GM18867 (cell line): ENCODE data around the gene NPHP1.
"Not testable (repeated sequence)": the region's sequence is repeated elsewhere in the genome, so short reads cannot be mapped to it uniquely, and the experiment has no call there.

Source experiments
- ATAC-seq: cut with Tn5 transposase; IDR thresholded peaks from one replicate; pipeline ENCODE4 v1.9.1; 2021; ENCODE audit warnings: mild to moderate bottlenecking, moderate library complexity; ENCODE audit not compliant: unreplicated experiment

NPHP1 gene

DNA sequence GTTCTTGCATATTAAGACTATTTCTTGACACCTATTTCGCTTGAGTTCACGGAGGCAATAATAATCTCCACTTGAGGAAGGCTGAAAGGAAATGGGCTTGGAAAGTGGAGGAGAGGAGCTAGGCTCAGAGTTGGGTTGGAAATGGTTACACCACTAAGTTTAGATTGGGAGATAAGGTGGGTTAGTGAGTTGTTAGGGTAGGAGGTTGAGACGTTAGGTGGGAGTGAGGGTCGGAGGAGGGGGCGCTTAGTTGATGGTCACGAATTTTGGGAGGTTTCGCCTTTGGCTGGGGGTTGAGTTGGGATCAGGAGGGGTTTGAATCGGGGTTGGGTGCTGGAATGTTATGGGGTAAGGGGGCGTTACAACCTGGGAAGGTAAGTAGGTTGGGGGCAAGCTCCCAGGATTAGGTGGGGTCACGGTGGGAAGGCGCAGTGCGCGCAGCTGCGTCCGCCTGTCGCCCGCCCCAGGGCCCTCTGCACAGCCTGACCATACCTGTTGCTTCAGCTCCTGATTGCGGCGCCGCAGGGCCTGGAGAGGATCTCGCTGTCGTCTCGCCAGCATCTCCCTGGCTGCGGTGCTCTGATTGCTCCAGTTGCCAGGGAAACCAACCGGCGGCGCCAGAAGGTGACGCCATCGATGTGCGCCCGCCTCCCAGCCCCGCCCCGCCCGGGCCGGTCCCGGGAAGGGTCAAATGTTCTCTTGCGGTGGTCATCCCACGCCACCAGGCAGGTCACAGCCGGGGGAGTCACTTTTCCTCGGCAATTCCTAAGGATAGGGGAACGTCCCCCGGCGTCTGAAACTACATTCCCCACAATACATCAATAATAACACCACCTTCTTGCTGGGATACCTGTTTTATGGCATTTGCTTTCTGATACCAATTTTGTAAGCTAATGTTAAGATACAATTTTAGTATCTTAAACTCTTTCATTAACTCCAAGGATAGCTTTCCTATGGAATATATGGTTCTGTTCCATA, at the start of gene NPHP1:
Gene NPHP1 (minus strand): TSS at position 606 of the 978 bp plus-strand sequence. CDS start 45 bp downstream, at position 561.
- ATAC-seq, result peak; percentile 97

DNA sequence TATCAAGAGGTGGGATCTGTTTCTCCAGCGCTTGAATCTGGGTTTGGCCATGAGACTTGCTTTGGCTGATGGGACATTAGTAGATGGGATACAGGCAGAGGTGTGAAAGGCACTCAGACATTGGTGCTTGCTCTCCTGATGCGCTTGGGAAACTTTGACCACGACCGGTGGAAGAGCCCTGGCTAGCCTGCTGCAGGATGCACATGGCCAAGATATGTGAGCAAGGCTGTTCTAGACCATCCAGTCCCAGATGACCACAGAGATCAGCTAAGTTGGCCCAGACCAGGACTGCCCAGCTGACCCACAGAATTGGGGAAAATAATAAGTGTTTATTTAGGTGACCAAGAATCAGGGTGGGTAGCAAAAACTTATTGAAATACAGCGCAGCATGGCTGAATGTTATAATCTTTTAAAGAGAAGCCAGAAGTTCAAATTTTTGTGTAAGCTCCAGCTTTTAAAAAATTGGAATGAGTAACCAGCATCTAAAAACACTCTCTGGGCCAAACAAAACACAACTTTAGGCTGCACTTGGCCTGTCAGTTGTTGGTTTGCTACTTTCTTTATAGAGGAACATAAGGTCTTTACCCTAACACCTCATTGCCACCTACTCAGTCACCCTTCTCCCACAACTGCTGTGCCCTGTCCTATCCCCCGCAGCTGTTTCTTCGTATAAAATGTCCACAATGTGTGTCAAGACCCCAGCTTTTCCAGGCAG, 43.4 kb upstream of the NPHP1 start:
- not testable (repeated sequence) for ATAC-seq

DNA sequence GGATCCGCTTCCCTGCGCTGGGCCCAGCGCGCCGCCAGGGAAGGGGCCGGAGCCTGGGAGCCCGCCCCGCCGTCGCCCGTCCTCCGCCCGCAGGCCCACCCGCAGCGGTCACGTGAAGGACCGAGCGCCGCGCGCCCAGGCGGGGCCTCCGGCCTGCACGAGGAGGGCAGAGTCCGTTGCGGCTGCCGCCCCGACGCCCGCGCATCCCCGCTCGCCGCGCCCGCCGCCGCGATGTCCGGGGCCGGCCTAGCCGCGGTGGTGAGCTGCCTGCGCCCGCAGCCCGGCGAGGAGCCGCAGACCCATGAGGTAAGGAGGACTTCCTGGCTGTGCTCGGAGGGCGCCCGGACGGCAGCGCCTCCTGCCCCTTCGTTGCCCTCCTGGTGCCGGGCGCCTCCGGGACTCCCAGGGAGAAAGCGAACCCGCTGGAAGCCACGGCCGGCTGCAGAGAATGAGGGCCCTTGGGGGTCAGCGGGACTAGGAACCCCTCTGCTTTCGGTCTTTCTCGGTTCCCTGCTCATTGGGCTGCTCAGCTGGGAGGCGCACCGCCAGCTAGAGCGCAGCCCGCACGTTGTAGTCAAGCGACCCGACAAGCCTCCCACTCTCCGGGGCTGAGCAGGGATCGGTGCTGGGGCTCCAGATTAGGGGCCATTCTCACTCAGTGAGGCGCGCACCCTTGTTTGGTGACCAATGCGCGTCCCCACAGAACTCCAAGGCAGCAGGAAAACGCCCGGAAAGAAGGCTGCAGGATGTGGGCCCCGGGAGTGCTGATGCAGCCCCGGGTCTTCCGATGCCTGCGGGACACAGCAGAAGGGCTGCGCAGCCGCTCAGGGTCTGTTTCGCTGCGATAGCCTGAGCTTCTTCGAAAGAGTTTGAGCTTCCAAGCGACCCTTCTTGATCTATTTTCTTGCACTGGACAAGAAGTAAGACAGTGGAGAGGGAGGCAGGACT, 40.9 kb upstream of the NPHP1 start:
- not testable (repeated sequence) for ATAC-seq

DNA sequence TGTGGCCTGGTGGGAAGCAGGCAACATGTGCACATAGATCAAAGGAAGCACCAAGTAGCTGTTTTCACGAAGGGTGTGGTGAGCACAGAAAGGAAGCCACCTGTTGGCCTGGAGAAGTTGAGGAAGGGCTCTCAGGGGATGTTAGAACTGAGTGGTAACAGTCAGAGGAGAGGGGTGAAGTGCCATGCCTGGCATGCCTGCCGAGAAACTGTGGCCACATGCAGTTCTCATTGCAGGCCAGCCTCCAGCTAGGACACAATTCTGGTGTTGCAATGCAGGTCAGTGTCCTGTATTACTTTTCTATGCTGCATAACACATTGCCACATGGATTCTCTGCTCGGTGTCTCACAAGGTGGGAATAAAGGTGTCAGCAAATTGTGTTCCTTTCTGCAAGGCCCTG, 38.5 kb upstream of the NPHP1 start:
- not testable (repeated sequence) for ATAC-seq

DNA sequence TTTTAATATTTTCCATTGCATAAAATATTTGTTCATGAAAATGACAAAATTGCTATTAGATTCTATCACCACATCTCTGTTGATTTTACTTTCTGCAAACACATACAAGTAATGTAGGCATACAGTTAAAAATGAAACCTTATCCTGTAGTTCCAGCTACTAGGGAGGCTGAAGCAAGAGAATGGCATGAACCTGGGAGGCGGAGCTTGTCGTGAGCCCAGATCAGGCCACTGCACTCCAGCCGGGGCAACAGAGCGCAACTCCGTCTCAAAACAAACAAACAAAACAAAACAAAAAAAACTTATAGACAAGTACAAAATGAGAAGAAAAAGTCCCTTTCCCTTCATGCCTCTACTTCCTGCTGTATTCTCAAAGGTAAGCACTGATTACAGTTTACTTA, 29.7 kb upstream of the NPHP1 start:
- not testable (repeated sequence) for ATAC-seq

DNA sequence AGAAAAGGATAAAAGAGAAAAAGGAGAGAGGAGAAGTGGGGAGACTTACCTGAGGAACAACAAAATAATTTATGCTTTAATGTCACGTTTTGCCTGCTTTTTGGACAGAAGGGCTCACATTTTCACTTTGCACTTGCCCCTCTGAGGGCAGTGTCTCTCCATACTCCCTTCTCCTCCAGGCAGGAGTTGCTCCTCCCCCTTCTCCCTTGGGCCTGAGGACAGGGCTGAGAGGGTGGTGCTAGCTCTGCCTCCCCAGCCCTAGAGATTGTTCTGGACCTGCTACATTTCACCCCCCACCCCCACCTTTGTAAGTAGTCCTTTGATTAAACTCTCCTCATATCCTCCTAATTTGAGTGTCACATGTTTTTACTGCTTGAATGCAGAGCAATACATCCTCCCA, 25.1 kb upstream of the NPHP1 start:
- not testable (repeated sequence) for ATAC-seq

DNA sequence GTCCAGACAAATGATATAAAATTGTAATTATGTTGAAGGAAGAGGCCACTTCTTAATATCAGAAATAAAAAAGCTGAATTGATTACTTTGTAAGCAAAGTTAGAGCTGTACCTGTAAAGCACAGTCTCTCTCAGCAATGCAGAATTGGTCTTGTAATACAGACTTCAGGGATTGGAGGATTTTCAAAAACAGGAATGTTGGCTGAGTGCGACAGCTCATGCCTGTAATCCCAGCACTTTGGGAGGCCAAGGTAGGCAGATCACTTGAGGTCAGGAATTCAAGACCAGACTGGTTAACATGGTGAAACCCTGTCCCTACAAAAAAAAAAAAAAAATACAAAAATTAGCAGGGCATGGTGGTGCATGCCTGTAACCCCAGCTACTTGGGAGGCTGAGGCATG, 17.8 kb upstream of the NPHP1 start:
- ATAC-seq, result not testable (repeated sequence)

DNA sequence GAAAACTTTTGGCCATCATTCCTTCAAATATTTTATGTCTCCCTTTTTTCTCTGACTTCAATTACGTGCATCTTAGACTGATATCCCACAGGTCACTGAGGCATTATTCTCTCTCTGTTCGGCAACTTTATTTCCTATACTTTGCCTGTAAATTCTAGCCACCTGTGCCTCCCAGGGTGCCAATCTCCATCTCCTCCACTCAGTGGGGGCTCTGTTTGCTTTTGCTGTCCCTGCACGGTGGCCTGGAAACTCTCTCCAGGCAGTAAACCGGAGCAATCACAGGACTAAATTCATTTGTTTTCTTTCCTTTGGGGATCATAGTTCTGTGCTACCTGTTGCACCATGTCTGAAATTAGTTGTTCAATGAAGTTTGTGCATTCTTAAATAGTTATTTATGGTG, 17.1 kb upstream of the NPHP1 start:
- no peak for ATAC-seq

DNA sequence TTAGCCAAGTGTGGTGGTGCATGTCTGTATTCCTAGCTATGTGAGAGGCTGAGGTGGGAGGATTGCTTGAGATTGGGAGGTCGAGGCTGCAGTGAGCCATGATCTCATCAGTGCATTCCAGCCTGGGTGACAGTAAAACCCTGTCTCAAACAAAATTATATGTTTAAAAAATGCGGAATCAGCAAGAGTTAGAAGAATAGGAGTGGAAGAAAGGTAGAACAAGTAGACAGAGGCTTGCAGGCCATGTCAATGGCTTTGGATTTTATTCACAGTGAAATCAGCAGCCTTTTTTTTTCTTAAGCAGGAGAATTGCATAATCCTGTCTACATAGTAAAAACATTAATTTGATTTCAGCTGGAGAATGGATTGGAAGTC, 15.4 kb upstream of the NPHP1 start:
- no peak for ATAC-seq

DNA sequence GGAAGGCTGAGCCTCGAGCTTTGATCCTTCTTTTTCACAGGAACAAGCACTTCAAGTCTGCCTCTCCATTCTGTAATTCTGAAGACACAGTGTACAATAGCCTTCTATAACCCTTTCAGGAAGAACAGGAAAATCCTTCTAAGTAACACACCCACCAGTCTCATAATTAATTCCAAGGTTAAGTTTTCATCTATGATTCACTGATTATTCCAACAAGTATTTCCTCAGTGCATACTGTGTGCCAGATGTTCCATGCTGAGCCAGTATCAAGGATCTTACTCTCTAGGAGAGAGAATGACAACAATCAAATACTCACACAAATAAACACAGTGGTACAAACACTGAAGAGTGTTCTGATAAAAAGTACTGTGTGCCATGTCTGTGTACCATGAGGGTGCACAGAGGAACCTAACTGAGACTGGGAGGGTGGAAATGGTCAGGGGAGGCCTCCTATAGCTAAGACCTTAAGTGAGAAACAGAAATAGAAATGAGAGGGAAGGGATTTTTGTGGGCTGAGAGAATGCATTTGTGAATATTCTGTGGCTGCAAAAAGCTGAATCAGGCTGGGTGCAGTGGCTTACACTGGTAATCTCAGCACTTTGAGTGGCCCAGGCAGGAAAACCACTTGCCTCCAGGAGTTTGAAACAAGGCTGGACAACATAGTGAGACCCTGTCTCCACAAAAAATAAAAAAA, 14.8 kb upstream of the NPHP1 start:
- ATAC-seq, result no peak

DNA sequence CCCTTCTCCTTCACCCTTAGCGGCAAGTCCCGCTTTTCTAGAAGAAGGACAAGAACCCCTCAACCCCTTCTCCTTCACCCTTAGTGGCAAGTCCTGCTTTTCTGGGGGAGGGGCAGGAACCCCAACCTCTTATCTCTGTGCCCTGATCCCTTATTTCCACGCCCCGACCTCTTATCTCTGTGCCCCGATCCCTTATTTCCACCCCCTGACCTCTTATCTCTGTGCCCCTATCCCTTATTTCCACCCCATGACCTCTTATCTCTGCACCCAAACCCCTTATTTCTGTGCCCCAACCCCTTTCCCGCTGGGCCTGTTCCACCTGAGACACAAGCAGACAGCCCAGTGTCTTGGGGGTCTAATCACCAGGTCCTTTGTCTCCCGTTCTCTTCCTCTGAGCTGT, 14.1 kb upstream of the NPHP1 start:
- ATAC-seq, result not testable (repeated sequence)

DNA sequence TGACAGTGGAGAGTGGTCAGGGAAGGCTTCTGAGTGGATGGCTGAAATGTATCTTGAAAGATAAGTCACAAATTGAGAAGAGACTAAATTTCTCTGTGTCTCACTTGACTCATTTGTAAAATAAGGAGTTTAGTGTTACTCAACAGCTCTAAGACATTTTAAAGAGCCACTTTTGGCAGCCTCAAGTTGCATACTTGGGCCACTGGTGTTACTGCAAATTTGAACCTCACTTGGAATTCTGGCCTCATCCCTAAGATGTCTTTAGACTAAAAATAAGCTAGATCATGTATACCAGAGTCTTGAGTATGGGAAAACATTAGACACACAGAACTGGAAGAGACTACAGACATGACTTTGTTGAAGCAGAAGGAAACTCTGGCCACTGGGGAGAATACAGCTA, 12.0 kb upstream of the NPHP1 start:
- ATAC-seq, result no peak

DNA sequence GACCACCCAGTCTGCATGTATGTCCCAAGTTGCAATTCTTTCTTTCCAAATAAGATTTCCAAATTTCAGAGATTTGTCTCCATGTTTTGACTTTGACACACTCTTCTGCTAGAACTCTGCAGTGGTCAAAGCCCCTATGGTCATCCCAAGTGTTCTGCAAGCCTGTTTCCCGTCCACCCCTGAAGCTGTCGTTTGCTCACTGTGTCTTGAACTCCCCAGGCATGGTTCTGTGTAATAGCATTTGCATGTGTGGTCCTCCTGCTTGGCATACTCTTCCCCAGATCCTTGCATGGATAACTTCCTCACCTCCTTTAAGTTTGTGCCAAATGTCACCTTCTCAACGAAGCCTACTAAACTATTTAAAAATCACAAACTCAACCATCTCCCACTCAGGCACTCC, 11.4 kb upstream of the NPHP1 start:
- no peak for ATAC-seq

DNA sequence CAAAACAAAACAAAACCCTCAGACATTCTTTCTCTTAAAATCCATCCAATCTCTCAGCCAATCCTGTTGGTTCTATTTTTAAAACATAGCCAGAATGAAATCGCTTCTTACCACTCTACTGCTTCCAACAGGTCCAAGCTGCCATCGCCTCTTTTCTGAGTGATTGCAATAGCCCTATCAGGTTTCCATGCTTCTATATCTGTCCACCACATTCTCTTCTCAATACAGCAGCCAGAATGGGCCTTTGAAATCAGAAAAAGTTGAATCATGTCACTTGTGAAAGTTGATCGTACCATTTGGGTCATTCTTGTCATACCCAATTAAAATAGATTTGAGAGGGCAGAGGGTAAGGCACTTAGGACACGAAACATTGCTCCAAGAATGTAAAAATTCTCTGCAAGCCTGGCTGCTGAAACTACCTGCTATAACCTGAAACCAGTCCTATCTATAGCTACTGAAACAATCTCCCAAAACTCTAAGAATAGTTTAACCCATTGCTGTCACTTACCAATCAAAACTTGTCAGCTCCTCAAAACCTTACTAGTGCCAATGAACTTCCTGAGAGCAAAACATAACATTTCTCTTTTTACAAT, 10.8 kb upstream of the NPHP1 start:
- ATAC-seq, result no peak

DNA sequence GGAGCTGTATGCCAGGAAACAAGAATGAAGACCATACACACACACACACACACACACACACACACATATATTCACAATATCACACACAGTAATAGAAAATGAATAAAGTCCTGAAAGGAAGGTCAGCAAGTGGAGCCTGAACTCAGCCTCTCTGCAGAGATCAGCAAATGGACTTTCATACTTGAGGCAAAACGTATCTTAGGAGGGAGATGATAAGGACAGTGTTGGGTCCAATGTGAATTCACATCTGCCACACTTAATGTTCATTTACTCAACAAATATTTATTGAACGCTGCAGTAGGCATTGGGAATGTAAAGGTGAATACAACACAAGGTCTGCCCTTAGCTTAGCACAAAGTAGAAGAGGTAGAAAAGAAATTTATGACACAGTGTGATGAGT, 10.3 kb upstream of the NPHP1 start:
- no peak for ATAC-seq

DNA sequence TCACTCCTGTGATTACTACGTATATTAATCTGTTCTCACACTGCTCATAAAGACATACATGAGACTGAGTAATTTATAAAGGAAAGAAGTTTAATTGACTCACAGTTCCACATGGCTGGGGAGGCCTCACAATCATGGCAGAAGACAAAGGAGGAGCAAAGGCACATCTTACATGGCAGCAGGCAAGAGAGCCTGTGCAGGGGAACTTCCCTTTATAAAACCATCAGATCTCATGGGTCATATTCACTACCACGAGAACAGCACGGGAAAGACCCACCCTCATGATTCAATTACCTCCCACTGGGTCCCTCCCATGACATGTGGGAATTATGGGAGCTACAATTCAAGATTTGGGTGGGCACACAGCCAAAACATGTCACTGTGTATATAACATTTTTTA, 8.7 kb upstream of the NPHP1 start:
- ATAC-seq, result not testable (repeated sequence)

DNA sequence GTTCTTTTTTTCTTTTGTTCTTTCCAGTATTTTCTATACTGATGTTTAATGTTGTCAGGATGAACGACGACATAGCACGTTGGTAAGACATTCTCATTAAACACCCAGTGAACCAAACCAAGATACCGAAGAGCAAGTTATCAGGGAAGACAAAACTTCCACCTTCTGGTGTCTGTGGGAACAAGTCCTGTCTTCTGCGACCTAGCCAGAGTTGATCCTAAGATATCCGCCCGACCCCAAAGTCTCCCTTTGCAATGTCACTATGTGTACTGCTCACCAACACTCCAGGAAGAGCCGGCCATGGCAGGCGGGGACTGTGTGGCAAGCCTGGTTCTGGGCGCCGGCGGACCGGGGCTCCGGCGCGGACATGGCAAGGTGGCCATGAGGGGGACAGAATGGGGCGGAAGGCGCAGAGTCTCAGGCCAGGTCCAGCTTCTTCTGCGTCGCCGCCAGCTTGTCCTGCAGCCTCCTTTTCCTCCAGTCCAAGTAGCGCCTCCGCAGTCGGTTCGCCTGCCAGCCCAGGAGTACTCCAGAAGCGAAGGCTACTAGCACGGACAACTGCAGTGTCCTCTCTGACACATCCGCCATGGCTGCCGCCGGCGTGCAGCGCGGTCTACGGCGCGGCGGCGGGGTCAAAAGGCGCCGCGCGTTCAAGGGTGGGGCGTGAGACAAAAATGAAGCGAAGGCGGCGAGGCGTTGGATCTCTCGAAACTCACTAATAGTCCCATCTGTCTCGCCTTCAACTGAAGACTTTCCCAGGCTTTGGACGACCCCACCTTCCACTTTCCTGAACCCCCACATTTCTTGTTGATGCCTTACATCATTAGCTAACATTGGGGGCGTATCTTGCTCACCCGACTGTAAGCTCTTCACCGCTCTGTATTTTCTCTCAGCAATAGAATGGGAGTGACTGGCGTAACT, 7.4 kb upstream of the NPHP1 start, which contains the start of gene MTLN:
Gene MTLN (minus strand): TSS at position 610 of the 921 bp plus-strand sequence. CDS start 22 bp downstream, at position 588.
- peak; percentile 81 for ATAC-seq

DNA sequence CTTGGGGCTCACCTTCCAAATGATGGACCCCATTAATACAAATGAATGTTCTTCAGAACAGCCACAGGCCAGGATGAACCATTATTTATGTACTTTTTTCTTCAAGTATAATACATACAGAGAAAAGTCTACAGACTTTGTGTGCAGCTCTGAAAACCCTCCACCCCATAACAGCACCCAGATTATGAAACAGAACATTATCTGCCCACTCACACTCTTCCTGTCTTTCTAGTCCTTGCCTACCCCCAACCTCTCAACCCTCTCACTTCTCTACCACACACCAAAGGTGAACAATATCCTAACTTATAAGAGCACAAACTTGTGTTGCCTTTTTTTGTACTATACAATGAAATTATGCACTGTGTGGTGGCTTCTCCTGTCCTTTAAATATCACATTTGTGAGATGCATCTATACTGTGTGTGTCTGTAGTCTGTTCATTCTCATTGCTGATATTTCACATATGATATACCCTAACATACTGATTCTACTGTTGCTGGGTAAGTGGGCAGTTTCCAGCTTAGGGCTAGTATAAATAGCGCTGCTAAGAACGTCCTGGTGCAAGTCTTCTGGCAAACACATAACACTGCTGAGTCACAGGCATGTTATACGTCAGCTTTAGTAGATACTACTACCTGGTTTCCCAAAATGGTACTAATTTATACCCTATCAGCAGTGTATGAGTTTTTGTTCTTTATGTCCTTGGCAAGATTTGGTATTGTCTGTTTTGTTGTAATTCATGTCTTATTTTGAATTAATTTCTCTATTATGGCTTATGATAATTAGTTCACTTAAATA, 1.0 kb upstream of the NPHP1 start:
- ATAC-seq, result no peak
